GM12878 (cell line): Measurements from ENCODE around the gene CTRL. TPM values are rescaled to one million over a fixed set of nuclear protein-coding genes. Genes with fewer than 3 reads are reported as not detected.

Source experiments
- ATAC-seq: fragments of 200-7000 bp; cut with Tn5 transposase; 3 replicates; pipeline ENCODE4 v1.9.1; 2020; ENCODE audit warnings: mild to moderate bottlenecking, moderate library complexity
- BruUV-seq: library from RNA; stranded (reverse); fragments of 400-500 nt; replicated peaks from 2 replicates; lab custom pipeline; 2021; lab: Mats Ljungman, UMichigan
- CTCF ChIA-PET: fragments of 300-600 bp; sonication (Branson Sonifier 250); formaldehyde crosslinking; extraction: SDS; loops from one replicate; lab custom pipeline; 2021; ENCODE audit warnings: inconsistent platforms; lab: Yijun Ruan, JAX
- POLR2A ChIA-PET: fragments of 350-600 bp; formaldehyde crosslinking; extraction: SDS; loops from one replicate; lab custom pipeline; 2021; ENCODE audit warnings: inconsistent platforms; lab: Charles Lee
- RAD21 ChIA-PET: fragments of 300-600 bp; sonication (Branson Sonifier 250); formaldehyde crosslinking; loops from one replicate; lab custom pipeline; 2023; ENCODE audit warnings: antibody characterized with exemption; ENCODE audit not compliant: unreplicated experiment; lab: Charles Lee
- SMC1A ChIA-PET: fragments of 300-600 bp; sonication (Branson Sonifier 250); formaldehyde crosslinking; loops from one replicate; lab custom pipeline; 2023; ENCODE audit not compliant: unreplicated experiment, uncharacterized antibody; lab: Charles Lee
- DNase-seq: peaks from one replicate; pipeline ENCODE4 v3.0.0-alpha.2; 2011; ENCODE audit warnings: low read depth, low spot score
- FAIRE-seq: peaks from 3 replicates; lab custom pipeline; 2011; peaks lifted over from hg19 to GRCh38; lab: Jason Lieb, UNC
- H2AFZ ChIP-seq: 2 replicates; pipeline ENCODE4 v1.6.0; 2011; ENCODE audit warnings: low read depth, low read length, control low read depth; ENCODE audit not compliant: control insufficient read depth
- H3K27ac ChIP-seq: 2 replicates; pipeline ENCODE4 v1.5.1; 2011; ENCODE audit warnings: control low read depth; ENCODE audit not compliant: control insufficient read depth, insufficient read depth
- H3K27me3 ChIP-seq, 2 experiments: replicated peaks in 1 of 2; 2 replicates each; pipeline versions ENCODE4 v1.6.0 to v1.6.1; 2011; ENCODE audit warnings: low read length in 1 of 2; ENCODE audit not compliant: control insufficient read depth in 2 of 2, insufficient read depth in 2 of 2
- H3K36me3 ChIP-seq, 2 experiments: 2 replicates each; pipeline ENCODE4 v1.5.1; 2011; ENCODE audit warnings: low read length in 1 of 2; ENCODE audit not compliant: control insufficient read depth in 2 of 2, insufficient read depth in 2 of 2
- H3K4me1 ChIP-seq: 2 replicates; pipeline ENCODE4 v1.6.1; 2011; ENCODE audit warnings: mild to moderate bottlenecking, low read length, moderate library complexity, mixed read lengths; ENCODE audit not compliant: control insufficient read depth, insufficient read depth
- H3K4me2 ChIP-seq: 2 replicates; pipeline ENCODE4 v1.6.0; 2011; ENCODE audit warnings: control low read depth; ENCODE audit not compliant: control insufficient read depth, insufficient read depth
- H3K4me3 ChIP-seq: fragments of 200-600 bp; sonication (generic); 2 replicates; pipeline ENCODE4 v1.5.1; 2016
- H3K79me2 ChIP-seq: 2 replicates; pipeline ENCODE4 v1.6.0; 2011; ENCODE audit warnings: low read length; ENCODE audit not compliant: control insufficient read depth, insufficient read depth
- H3K9ac ChIP-seq: 2 replicates; pipeline ENCODE4 v1.8.0; 2011; ENCODE audit warnings: low read length, control low read depth, mixed read lengths; ENCODE audit not compliant: control insufficient read depth, insufficient read depth
- H3K9me3 ChIP-seq: replicated peaks from 3 replicates; pipeline ENCODE4 v1.5.1; 2011; ENCODE audit warnings: mild to moderate bottlenecking, low read length; ENCODE audit not compliant: control insufficient read depth, insufficient read depth
- H4K20me1 ChIP-seq: 2 replicates; pipeline ENCODE4 v1.6.0; 2011; ENCODE audit not compliant: control insufficient read depth, insufficient read depth
- ASH2L ChIP-seq: fragments of 300-600, 200-600 bp; sonication (generic); IDR thresholded peaks from 2 replicates; pipeline ENCODE4 v1.6.1; 2017; ENCODE audit warnings: low read depth, mild to moderate bottlenecking, borderline replicate concordance
- DPF2 ChIP-seq: fragments of 450-650 bp; IDR thresholded peaks from 2 replicates; pipeline ENCODE4 v1.6.1; 2017; ENCODE audit warnings: mild to moderate bottlenecking
- GABPA ChIP-seq: IDR thresholded peaks from 2 replicates; pipeline ENCODE4 v1.6.1; 2014; ENCODE audit warnings: antibody characterized with exemption, low read depth, mild to moderate bottlenecking, inconsistent platforms
- RAD51 ChIP-seq: fragments of 450-650 bp; IDR thresholded peaks from 2 replicates; pipeline ENCODE4 v1.6.1; 2016; ENCODE audit warnings: moderate library complexity, mild to moderate bottlenecking, inconsistent platforms
- TCF12 ChIP-seq: IDR thresholded peaks from 2 replicates; pipeline ENCODE4 v1.6.1; 2011; ENCODE audit warnings: low read depth, mild to moderate bottlenecking, low read length
- ZNF274 ChIP-seq: IDR thresholded peaks from one replicate; pipeline ENCODE4 v1.8.0; 2011; ENCODE audit not compliant: insufficient read length, insufficient read depth
- ZNF622 ChIP-seq: fragments of 450-650 bp; IDR thresholded peaks from 2 replicates; pipeline ENCODE4 v1.6.1; 2017; ENCODE audit warnings: mild to moderate bottlenecking, inconsistent platforms
- WGBS: methylation state at CpG from one replicate; pipeline ENCODE4 v1.1.6; 2016; ENCODE audit warnings: low lambda C conversion rate; ENCODE audit not compliant: insufficient replicate concordance, insufficient coverage; ENCODE audit errors: missing lambda C conversion rate; 5-methylcytosine and 5-hydroxymethylcytosine counted together
- in situ Hi-C: fragments of 300-500 bp; cut with MboI; formaldehyde crosslinking; loops from 9 replicates; pipeline ENCODE4 v1.14.3; 2018; ENCODE audit warnings: mixed read lengths
- intact Hi-C: fragments of 100-400 bp; cut with micrococcal nuclease; formaldehyde crosslinking; loops from one replicate; pipeline ENCODE4 v1.14.2; 2022; ENCODE audit not compliant: unreplicated experiment
- polyA plus RNA-seq, 11 experiments: library from polyadenylated mRNA; depleted of rRNA in 4 of 11; unstranded in 6 of 11; stranded (reverse) in 5 of 11; fragments of >200 nt; fragmentation: Nextera tagmentation in 4 of 11; fragmentation: Illumina TruSeq in 1 of 11; extraction: Ambion mirVana in 4 of 11; extraction: Trizol in 1 of 11; gene quantifications; 1 replicate in 1 of 11; 2 replicates in 10 of 11; pipeline versions ENCODE4 v1.2.1 to v1.2.3, GENCODE V29; 2011 to 2016; ENCODE audit warnings: inconsistent platforms in 2 of 11, missing spikeins in 2 of 11, low read depth in 1 of 11
- total RNA-seq, 4 experiments: library from RNA; depleted of rRNA in 3 of 4; stranded (reverse); fragments of >200 nt in 3 of 4; fragmentation: Illumina TruSeq in 1 of 4; extraction: Trizol in 1 of 4; gene quantifications; 2 replicates each; pipeline versions ENCODE4 v1.2.1 to v1.2.3, GENCODE V29; 2013 to 2021
- TF ChIP-seq, protein P1 (sequence below): IDR thresholded peaks from 2 replicates; pipeline ENCODE4 v1.6.1; 2012; ENCODE audit warnings: mild to moderate bottlenecking, low read depth, low read length

The CTRL gene
- total and polyA plus RNA-seq, 10 of the 15 experiments (the other 5 are each of a cell fraction or from before 2014, with no cell fraction given): 1.1 to 4.9 (median 2.6) TPM

DNA sequence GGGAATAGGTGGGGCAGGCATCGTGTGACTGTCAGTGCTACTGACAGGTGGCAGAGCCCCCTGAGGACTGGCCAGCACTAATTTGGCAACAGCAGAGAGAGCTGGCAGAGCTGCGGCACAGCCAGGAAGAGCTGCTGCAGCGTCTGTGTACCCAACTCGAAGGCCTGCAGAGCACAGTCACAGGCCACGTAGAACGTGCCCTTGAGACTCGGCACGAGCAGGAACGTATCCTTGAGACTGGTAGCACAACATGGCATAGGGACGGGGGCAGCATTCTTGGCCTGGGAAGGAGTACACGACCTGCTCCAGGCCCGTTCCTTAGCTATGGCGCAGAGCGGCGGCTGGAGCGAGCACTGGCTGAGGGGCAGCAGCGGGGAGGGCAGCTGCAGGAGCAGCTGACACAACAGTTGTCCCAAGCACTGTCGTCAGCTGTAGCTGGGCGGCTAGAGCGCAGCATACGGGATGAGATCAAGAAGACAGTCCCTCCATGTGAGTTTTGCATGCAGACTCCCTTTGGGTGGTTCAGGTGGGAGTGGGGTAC, 50.0 kb downstream of the CTRL start:
- SMC1A ChIA-PET: interaction anchor here (0.5 kb wide), 1 partner anchor 189 kb away, joined by 3 read pairs; no protein-coding TSS in a partner anchor
- TSS peak; percentile 24 for BruUV-seq
- no peaks in the 10 kb centered on the region for H4K20me1 ChIP-seq
- no peak overlapping the region for H3K27ac ChIP-seq
- no peaks in the 10 kb centered on the region for H3K27me3 ChIP-seq
- CTCF ChIA-PET: interaction anchor here (0.9 to 3.2 kb wide), 5 partner anchors 33 to 159 kb away, joined by 3 to 24 read pairs (median 4); no protein-coding TSS in a partner anchor
- H3K4me1 ChIP-seq: no peaks in the 10 kb centered on the region
- WGBS: 90% methylated on average over 21 of the region's 21 CpGs
- H3K4me2 ChIP-seq: no peak overlapping the region
- no peak overlapping the region for H3K9ac ChIP-seq
- in situ Hi-C loops (no loop called here), intact Hi-C loops (loop anchor here (2.0 to 5.0 kb wide), 2 partner anchors 159 to 346 kb away; no protein-coding TSS in a partner anchor)
- DNase-seq: no peak
- FAIRE-seq: no peak
- H2AFZ ChIP-seq: no peak overlapping the region
- RAD21 ChIA-PET: no interaction called here
- no peak for TF ChIP-seq ASH2L
- TF ChIP-seq DPF2: no peak
- no peak for TF ChIP-seq GABPA
- TF ChIP-seq ZNF274: no peak
- no peak for TF ChIP-seq RAD51
- no peak for TF ChIP-seq ZNF622
- TF ChIP-seq TCF12: no peak
- TF ChIP-seq, protein P1, sequence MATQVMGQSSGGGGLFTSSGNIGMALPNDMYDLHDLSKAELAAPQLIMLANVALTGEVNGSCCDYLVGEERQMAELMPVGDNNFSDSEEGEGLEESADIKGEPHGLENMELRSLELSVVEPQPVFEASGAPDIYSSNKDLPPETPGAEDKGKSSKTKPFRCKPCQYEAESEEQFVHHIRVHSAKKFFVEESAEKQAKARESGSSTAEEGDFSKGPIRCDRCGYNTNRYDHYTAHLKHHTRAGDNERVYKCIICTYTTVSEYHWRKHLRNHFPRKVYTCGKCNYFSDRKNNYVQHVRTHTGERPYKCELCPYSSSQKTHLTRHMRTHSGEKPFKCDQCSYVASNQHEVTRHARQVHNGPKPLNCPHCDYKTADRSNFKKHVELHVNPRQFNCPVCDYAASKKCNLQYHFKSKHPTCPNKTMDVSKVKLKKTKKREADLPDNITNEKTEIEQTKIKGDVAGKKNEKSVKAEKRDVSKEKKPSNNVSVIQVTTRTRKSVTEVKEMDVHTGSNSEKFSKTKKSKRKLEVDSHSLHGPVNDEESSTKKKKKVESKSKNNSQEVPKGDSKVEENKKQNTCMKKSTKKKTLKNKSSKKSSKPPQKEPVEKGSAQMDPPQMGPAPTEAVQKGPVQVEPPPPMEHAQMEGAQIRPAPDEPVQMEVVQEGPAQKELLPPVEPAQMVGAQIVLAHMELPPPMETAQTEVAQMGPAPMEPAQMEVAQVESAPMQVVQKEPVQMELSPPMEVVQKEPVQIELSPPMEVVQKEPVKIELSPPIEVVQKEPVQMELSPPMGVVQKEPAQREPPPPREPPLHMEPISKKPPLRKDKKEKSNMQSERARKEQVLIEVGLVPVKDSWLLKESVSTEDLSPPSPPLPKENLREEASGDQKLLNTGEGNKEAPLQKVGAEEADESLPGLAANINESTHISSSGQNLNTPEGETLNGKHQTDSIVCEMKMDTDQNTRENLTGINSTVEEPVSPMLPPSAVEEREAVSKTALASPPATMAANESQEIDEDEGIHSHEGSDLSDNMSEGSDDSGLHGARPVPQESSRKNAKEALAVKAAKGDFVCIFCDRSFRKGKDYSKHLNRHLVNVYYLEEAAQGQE: no peak
- H3K9me3 ChIP-seq: no peaks in the 10 kb centered on the region
- H3K79me2 ChIP-seq: no peaks in the 10 kb centered on the region
- no peak overlapping the region for H3K4me3 ChIP-seq
- ATAC-seq: no peak
- H3K36me3 ChIP-seq: peaks cover 17 to 65% of the 10 kb centered on the region in 2 experiments; a peak in 3 of 4 replicates
- POLR2A ChIA-PET: no interaction called here
